HepG2 (cell line): ENCODE results near the gene LMNA. TPM values are rescaled to one million over a fixed set of nuclear protein-coding genes. Genes with fewer than 3 reads are reported as not detected.

ENCODE experiments used
- ARNTL ChIP-seq: sonication (generic); formaldehyde crosslinking; IDR thresholded peaks from 2 replicates; pipeline ENCODE4 v1.4.0; 2020; ENCODE audit warnings: mild to moderate bottlenecking, missing genetic modification reagents
- CENPT ChIP-seq: sonication (generic); formaldehyde crosslinking; IDR thresholded peaks from 2 replicates; pipeline ENCODE4 v1.8.0; 2022; ENCODE audit warnings: low read depth, mild to moderate bottlenecking, moderate library complexity, missing genetic modification reagents
- ERF ChIP-seq: IDR thresholded peaks from 2 replicates; pipeline ENCODE4 v1.6.1; 2018; ENCODE audit warnings: missing biosample characterization, missing genetic modification reagents
- IRX3 ChIP-seq: sonication (generic); formaldehyde crosslinking; IDR thresholded peaks from 2 replicates; pipeline ENCODE4 v1.8.1; 2023; ENCODE audit warnings: mild to moderate bottlenecking, low read depth, missing genetic modification reagents, borderline replicate concordance
- LCORL ChIP-seq, 2 experiments: fragments of 450-650 bp in 1 of 2; sonication (generic) in 1 of 2; formaldehyde crosslinking in 1 of 2; IDR thresholded peaks; 2 replicates each; pipeline versions ENCODE4 v1.5.0 to v1.6.1; 2017 to 2020; ENCODE audit warnings: antibody characterized with exemption in 1 of 2, missing genetic modification reagents in 1 of 2
- MED1 ChIP-seq: sonication (generic); formaldehyde crosslinking; IDR thresholded peaks from 2 replicates; pipeline ENCODE4 v1.4.0; 2020; ENCODE audit warnings: missing genetic modification reagents
- PRDM4 ChIP-seq: sonication (generic); formaldehyde crosslinking; IDR thresholded peaks from 2 replicates; pipeline ENCODE4 v1.9.0; 2021; ENCODE audit warnings: missing genetic modification reagents, borderline replicate concordance
- ZBTB25 ChIP-seq: IDR thresholded peaks from 2 replicates; pipeline ENCODE4 v1.6.1; 2018; ENCODE audit warnings: missing genetic modification reagents
- ZBTB4 ChIP-seq: sonication (generic); formaldehyde crosslinking; IDR thresholded peaks from 2 replicates; pipeline ENCODE4 v1.4.0; 2020; ENCODE audit warnings: missing genetic modification reagents, mild to moderate bottlenecking, borderline replicate concordance
- ZFP91 ChIP-seq: sonication (generic); formaldehyde crosslinking; IDR thresholded peaks from 2 replicates; pipeline ENCODE4 v1.9.0; 2022; ENCODE audit warnings: missing genetic modification reagents, mild to moderate bottlenecking, borderline replicate concordance
- ZNF24 ChIP-seq: fragments of 450-650 bp; IDR thresholded peaks from 2 replicates; pipeline ENCODE4 v1.6.1; 2017; ENCODE audit warnings: antibody characterized with exemption, mild to moderate bottlenecking
- ZNF652 ChIP-seq: IDR thresholded peaks from 2 replicates; pipeline ENCODE4 v1.6.1; 2016; ENCODE audit warnings: low read depth, borderline replicate concordance
- ZNF713 ChIP-seq: sonication (generic); formaldehyde crosslinking; IDR thresholded peaks from 2 replicates; pipeline ENCODE4 v1.4.0; 2020; ENCODE audit warnings: mild to moderate bottlenecking, missing genetic modification reagents
- ZNF747 ChIP-seq: sonication (generic); formaldehyde crosslinking; IDR thresholded peaks from 2 replicates; pipeline ENCODE4 v1.8.1; 2023; ENCODE audit warnings: missing genetic modification reagents, mild to moderate bottlenecking, borderline replicate concordance
- ZNF768 ChIP-seq: sonication (generic); formaldehyde crosslinking; IDR thresholded peaks from 2 replicates; pipeline ENCODE4 v1.4.0; 2020; ENCODE audit warnings: missing genetic modification reagents
- ZSCAN29 ChIP-seq: sonication (generic); formaldehyde crosslinking; conservative IDR thresholded peaks from 2 replicates; pipeline ENCODE4 v1.4.0; 2020; ENCODE audit warnings: mild to moderate bottlenecking, missing genetic modification reagents
- polyA plus RNA-seq, 8 experiments: library from polyadenylated mRNA; depleted of rRNA in 3 of 8; stranded (reverse) in 7 of 8; unstranded in 1 of 8; fragments of >200 nt; fragmentation: Illumina TruSeq in 4 of 8; extraction: Trizol in 4 of 8; gene quantifications; 2 replicates each; pipeline versions ENCODE4 v1.2.1 to v1.2.3, GENCODE V29; 2011 to 2016; ENCODE audit warnings: low read depth in 4 of 8, missing spikeins in 1 of 8, mixed read lengths in 1 of 8; ENCODE audit not compliant: insufficient read depth in 1 of 8
- total RNA-seq, 5 experiments: library from RNA; depleted of rRNA; stranded (reverse); fragments of >200 nt; fragmentation: Illumina TruSeq; extraction: Trizol; gene quantifications; 2 replicates each; pipeline ENCODE4 v1.2.3, GENCODE V29; 2016; ENCODE audit warnings: low read depth in 1 of 5

Gene LMNA
- total and polyA plus RNA-seq, 2 of the 13 experiments (the other 11 are each of a cell fraction or from before 2014, with no cell fraction given): 107 to 225 TPM

- TF ChIP-seq PRDM4 (CRISPR knock-in tag) (no peak), ZNF747 (CRISPR knock-in tag) (no peak), ARNTL (no peak), ZNF713 (CRISPR knock-in tag) (no peak), ZNF24 (peak; percentile 65; the same call in 1 of the 2 replicates), CENPT (CRISPR knock-in tag) (no peak), MED1 (peak; percentile 59), ZNF768 (peak; percentile 18; the same call in 1 of the 2 replicates), ZBTB4 (CRISPR knock-in tag) (0 out of 2 replicates have a peak, but pooled peaks have one; percentile 34), ERF (CRISPR knock-in tag) (peak; percentile 91; the same call in 1 of the 2 replicates), ZSCAN29 (0 out of 2 replicates have a peak, but pooled peaks have one; percentile 27), ZNF652 (CRISPR knock-in tag) (no peak), LCORL (IDR thresholded peaks at IDR 0.05) (no peak), LCORL (CRISPR knock-in tag; IDR thresholded peaks at IDR 0.05) (no peak), ZFP91 (CRISPR knock-in tag) (peak; percentile 76), ZBTB25 (CRISPR knock-in tag) (peak; percentile 74; the same call in 1 of the 2 replicates), IRX3 (CRISPR knock-in tag) (no peak)
Observed at GRCh38 chr1:156096640-156097391, 17.7 kb upstream of the LMNA start (continued).
